Stimulated activated CD8-positive, alpha-beta memory T cell treated with anti-CD3 and anti-CD28 coated beads, Interleukin-15, amount 100 ng/mL, for 1 hour (primary cell): ENCODE results near the gene DBF4B.
A peak's percentile ranks its signal among the peaks of the same experiment; 100 is the strongest.

Experiments
- DNase-seq: peaks from one replicate; pipeline ENCODE4 v3.0.0-alpha.2; 2020; ENCODE audit warnings: low read depth

DBF4B gene

DNA sequence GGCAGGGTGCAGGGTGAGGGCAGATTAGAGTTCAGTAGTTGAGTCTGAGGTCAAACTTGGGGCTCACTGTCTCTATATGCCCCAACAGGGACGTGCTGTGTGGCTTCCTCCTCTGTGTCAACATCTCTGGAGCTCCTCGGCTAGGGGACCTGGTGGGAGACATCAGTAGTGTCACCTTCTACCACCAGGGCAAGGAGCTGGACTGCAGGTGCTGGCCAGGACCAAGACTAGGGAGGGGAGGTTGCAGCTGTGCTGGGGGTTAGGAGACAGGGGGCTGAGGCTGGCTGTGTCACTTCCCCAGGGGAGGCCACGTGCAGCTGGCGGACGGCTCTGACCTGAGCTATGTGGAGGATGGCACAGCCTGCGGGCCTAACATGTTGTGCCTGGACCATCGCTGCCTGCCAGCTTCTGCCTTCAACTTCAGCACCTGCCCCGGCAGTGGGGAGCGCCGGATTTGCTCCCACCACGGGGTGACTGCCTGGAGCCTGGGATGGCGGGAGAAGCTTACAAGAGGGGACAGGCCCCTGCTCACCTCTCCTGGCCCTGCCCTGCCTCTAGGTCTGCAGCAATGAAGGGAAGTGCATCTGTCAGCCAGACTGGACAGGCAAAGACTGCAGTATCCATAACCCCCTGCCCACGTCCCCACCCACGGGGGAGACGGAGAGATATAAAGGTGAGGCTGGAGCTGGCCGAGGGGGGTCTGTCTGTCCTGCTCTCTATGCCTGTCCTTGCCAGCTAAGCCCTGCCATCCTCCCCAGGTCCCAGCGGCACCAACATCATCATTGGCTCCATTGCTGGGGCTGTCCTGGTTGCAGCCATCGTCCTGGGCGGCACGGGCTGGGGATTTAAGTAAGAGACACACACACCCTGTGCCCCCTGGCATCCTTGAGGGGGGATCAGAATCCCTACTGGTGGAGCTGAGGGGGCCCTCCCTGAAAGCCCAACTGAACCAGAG lies 69.2 kb downstream of the DBF4B start:
- no peak for DNase-seq

DNA sequence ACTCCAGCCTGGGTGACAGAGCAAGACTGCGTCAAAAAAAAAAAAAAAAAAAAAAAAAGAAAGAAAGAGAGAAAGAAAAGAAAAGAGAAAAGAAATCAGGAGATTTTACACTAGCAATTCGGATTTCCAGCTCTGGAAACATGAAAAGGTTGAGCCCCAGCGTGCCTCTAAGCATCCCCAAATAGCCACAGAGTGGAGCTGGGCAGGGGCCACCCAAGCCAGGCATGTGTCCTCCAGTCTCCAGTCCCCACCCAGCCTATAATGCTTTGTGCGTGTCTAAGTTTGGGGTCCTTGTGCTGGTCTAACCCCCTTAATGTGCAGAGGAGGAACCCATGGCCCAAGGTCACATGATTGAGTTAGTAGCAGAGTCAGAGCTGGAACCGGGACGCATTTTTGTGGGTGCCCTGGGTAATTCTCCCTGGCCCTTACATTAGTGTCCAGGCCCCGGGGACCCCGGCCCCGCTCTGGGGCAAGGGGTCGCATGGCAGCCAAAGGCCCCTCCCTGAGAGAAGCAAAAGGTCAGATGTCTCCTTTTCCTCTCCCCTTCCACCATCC lies 70.3 kb downstream of the DBF4B start:
- DNase-seq = no peak

DNA sequence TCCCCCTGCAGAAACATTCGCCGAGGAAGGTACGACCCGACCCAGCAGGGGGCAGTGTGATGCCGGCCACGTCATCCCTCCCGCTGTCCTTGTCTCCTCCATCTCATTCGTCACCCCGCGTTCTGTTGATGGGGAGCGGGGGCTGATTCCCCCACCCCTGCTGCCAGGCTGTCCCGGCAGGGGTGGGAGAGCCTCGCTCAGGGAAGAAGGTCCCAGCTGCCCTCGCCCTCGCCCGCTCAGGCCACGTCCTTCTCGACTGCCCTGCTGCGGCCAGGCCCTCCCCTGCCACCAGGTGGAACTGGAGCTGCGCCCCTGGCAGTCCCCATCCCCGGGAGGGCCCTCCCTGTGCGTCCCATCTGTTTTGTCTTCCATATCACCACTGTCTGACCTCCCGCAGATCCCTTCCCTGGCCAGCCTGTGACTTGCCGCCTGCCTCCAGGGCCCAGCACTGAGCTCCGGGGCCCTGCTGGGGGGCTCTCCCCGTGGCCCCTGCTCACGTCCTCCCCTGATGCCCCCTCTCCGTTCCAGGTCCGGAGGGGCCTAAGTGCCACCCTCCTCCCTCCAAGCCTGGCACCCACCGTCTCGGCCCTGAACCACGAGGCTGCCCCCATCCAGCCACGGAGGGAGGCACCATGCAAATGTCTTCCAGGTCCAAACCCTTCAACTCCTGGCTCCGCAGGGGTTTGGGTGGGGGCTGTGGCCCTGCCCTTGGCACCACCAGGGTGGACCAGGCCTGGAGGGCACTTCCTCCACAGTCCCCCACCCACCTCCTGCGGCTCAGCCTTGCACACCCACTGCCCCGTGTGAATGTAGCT lies 71.0 kb downstream of the DBF4B start:
- peak; percentile 66 for DNase-seq

DNA sequence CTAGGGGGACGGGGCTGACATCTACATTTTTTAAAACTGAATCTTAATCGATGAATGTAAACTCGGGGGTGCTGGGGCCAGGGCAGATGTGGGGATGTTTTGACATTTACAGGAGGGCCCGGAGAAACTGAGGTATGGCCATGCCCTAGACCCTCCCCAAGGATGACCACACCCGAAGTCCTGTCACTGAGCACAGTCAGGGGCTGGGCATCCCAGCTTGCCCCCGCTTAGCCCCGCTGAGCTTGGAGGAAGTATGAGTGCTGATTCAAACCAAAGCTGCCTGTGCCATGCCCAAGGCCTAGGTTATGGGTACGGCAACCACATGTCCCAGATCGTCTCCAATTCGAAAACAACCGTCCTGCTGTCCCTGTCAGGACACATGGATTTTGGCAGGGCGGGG lies 71.7 kb downstream of the DBF4B start:
- DNase-seq = no peak

DNA sequence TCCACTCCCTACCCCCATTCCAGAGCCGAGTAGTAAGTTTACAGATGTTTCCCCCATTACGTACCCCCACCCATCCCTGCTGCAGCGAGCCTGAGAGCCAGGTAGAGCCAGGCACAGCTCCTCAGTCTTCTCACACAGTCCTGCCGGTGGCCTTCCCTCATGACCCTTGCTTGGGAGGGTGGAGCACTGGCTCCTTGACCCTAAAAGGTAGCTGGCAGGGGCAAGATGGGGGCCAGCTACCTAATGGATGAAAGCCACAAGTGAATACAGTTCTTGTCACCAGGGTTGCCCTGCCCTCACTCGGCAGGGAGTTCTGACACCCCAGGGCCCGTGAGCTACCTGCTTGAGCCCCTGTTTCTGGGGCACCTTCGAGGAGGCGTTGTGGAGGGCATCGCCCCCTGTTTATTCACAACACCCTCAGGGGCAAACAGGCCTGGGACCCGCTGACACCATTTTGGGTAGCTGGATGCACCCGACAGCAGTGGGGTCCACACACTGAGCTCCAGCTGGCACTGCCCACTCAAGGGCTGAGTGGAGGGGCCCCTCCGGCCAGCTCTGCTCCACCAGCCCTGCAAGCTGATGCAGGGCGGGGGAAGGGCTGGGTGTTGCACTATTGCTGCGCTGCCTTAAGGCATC lies 72.5 kb downstream of the DBF4B start:
- DNase-seq = no peak

DNA sequence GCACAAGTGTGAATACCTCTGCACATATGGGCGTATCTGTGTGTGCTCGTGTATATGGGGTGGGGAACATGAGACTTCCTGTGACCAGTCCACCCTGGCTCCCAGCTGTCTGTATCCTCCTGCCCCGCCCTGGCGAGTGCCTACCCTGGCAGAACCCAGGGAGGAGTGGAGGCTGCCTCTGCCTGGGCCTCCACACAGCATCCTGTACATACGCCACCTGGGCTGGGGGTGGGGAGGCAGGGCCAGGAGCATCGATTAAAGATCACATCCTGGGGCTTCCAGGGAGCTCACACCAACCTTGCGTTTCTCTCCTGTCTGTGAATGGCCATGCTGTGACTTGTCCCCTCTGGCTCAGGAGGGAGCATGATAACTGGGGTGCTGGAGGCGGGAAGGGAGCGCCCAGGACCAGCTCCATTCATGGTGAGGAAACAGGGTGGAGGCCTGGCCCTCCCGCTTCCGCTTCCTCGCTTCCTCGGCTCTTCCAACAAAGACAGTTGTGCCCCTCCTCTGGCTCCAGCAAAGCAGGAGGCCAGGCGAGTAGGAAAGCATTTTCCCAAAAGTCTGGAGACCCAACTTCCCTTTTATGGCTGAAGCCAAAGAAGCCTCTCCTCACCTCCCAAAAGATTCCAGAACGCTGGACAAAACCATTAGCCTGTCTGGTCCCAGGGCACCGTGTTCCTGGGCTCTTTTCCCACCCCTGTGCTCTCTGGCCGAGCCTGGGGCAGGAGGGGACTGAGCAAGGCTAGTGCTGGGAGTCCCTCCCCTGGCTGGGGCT lies 73.3 kb downstream of the DBF4B start:
- no peak for DNase-seq

GRCh38 chr17:44782326-44782850 lies 73.9 kb downstream of the DBF4B start:
- no peak for DNase-seq

GRCh38 chr17:44785921-44786320 lies 77.5 kb downstream of the DBF4B start:
- DNase-seq = no peak

DNA sequence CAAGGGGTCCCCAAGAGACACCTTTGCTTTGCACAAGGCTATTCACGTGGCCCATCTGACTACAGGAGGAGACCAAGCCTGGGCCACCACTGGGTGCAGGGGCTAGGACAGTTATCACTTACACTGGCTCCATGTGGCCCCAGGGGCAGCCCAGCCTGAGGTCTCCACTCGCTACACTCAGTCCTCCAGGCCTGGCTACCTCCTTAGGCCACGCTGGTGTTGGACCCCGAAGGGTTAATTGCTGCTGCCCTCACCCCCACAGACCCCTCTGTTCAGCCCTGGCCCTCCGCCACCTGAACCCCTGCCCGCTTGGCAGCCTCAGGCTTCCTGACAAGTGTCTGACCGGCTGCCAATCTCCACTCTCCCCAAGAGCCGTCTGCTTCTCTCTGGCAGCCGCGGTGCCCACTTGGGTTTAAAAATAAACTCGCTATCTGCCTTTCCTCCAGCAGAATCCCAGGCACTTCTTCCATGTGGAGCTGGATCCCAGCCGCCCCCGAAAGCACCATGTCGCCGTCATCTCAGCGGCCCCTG lies 78.2 kb downstream of the DBF4B start:
- no peak for DNase-seq

DNA sequence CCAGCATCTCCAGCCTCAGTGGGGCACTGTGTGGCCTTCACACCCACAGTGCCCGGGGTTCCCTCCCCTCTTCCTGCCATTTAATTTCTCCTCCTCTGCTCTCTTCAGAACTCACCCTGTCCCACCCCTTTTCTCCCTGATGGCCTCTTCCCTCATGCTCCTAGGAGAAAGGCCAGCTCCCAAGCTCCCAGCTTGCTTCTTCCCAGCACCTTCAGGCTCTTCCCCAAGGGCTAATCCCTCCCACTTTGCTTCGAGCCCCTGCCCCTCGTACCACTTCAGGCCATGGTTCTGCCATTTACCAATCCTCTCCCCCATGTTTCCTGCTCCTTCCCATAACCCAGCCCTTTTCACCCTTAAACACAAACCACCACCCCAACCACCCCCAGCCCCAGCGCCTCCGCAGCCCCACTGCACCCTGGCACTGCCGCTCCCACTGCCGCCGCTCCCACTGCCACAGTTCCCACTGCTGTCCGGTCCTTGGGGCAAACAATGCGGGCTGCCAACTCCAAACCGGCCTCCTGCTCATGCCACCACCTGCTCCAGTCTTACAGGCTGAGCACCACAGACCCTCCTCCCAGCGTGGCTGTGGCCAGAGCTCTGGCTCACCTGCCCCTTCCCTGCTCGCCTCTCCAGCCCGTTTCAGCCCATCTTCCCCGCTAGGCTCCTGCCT lies 78.9 kb downstream of the DBF4B start:
- DNase-seq = no peak

- no peak for DNase-seq
Measured at GRCh38 chr17:44788139-44788538, 79.7 kb downstream of the DBF4B start.

DNA sequence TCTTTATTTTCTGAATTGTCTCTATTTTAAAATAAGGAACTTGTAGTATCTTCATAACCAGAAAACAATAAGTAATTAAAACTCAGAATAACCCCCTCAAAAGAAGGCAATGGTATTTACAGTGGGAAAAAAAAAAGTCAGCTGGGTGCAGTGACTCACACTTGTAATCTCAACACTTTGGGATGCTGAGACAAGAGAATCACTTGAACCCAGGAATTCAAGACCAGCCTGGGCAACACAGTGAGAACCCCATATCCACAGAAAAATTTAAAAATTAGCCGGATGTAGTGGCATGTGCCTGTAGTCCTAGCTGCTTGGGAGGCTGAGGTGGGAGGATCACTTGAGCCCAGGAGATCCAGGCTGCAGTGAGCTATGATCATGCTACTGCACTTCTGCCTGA lies 83.8 kb downstream of the DBF4B start:
- no peak for DNase-seq

DNA sequence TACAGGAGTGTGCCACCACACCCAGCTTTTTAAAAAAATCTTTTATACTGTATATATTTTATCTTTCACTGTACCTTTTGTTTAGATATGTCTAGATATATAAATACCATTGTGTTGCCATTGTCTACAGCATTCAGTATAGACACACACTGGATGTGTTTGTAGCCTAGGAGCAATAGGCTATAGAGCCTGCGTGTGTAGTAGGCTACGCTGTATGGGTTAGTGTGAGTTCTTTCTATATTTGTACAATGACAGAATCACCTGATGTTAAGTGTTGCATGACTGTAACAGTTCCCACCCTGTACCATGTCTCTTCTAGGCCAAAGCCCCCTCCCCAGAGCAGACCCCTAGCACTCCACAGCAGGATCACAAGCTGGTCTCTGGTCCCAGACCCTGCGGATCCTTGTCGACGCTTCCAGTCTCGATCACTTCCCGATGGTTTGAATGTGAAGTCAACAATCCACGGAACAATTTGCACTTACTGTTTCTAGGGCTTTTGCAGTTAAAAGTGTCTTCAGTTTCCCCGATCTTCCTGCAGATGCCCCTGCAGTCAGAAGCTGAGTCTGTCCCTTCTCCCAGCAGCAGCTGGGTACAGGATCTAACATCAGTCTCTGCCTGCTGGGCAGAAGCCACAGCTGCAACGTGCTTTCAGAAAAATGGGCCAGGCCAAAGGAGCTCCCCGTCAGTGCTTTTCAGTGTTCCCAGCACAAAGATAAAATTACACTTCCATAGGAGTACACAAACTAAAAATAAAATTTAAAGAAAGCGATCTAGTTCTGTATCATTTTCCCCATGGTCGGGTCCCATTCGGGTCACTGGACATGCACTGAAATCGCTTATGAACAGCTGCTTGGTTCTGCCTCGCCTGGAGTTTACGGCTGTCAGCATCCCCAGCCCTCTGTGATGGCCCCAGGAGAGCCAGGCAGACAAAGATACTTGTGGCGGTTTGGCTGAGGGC lies 85.7 kb downstream of the DBF4B start:
- DNase-seq = no peak

DNA sequence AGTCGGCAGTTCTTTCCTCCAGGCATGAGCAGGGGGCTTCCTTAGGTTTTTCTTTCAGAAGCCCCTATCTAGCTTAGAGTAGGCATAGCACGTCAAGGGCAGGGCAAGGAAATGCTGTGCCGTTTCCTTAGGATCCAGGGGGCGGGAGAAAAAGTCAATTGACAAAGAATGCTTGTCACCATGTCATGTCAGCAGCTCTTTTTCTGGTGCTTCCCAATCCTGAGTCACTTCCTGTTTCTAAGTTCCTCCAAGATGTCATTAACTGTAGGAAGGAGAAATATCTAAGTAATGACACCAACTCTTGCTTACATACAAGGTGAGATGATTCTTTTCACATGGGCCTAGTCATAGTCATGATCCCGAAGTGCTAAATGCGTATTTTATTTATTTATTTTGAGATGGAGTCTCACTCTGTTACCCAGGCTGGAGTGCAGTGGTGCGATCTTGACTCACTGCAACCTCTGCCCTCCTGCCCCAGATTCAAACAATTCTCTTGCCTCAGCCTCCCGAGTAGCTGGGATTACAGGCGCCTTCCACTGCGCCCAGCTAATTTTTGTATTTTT lies 86.5 kb downstream of the DBF4B start:
- DNase-seq = no peak

DNA sequence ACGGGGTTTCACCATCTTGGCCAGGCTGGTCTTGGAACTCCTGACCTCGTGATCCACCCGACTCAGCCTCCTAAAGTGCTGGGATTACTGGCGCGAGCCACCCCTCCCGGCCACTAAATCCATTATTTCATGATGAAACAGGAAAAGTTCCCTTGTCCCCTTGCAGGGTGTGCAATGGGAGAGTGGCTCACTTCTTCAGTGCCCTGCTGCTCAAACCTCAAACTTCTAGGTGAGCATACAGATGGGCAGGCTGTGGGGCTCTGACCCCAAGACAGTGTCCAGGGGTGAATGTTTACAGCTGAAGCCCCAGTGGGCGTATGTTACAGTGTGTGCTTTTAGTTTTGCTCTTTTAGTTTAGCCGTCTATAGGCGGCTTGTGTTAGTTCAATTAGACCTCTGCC lies 87.0 kb downstream of the DBF4B start:
- DNase-seq = no peak

- no peak for DNase-seq
Measured at GRCh38 chr17:44795928-44796327, 87.5 kb downstream of the DBF4B start.

DNA sequence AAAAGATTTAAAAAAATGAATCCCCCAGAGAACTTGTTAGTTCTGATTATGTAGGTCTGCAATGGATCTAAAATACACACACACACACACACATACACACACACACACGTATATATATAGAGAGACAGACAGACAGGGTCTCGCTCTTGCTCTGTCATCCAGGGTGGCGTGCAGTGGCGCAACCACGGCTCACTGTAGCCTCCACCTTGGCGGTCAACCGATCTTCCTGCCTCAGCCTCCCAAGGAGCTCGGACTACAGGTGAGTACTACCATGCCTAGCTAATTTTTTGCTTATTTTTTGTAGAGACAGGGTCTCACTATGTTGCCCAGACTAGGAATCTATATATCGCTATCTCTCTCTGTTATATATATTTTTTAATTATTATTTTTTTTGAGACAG lies 88.3 kb downstream of the DBF4B start:
- DNase-seq = no peak

DNA sequence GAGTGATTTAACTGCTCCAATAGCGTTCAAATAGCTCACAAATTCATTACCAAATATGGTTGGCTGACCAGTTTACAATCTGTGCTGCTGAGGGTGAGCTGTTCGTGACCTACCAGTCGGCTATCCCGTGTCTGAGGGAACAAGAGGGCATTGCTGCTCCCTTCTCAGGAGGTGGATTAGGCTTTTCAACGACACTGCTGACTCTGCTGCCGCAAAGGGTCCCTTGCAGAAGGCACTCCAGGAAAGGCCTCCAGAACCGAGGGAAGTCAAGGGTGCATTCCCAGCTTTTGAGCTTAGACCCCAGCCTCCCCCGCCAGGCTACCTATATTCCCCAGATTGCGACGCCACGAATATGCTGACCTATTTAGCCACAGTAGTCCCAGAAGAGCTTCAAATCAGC lies 89.3 kb downstream of the DBF4B start:
- DNase-seq = no peak

DNA sequence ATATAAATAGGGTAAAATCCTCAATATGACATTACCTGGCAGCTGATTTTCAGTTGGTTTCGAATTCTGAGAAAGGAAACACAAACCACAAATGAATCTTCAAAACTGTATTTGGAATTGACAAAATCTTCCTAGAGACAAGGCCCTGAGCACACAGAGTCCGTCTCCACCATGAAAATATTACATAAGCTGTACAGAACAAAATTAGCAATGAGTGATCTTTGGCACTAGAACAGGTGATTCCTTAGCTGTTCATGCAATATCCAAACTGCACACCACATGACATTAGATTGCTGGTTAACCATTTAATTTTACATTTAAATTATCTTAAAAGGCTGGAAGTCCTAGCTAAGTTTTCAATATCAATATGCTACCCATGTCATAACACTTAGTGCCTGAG lies 89.9 kb downstream of the DBF4B start:
- no peak for DNase-seq
